Ovary (tissue), 9 donors: ENCODE data around the gene SASH3. TPM values are rescaled to one million over a fixed set of nuclear protein-coding genes. Genes with fewer than 3 reads are reported as not detected.

Experiments used
- DNase-seq, 5 donors: peaks; one replicate each; pipeline ENCODE4 v3.0.0-alpha.2; 2019 to 2020
- H3K27ac ChIP-seq, 2 donors: fragments of 200-600 bp; one replicate each; pipeline versions ENCODE4 v1.5.1 to v1.8.0; 2019 to 2022
- H3K27me3 ChIP-seq: fragments of 200-600 bp; one replicate; pipeline ENCODE4 v1.8.0; 2022
- H3K36me3 ChIP-seq: fragments of 200-600 bp; sonication (generic); one replicate; pipeline ENCODE4 v1.5.1; 2019
- H3K4me1 ChIP-seq: one replicate; pipeline ENCODE4 v1.8.1; 2013; ENCODE audit warnings: mild to moderate bottlenecking, moderate library complexity; ENCODE audit not compliant: insufficient read depth
- H3K4me3 ChIP-seq: fragments of 200-600 bp; sonication (generic); one replicate; pipeline ENCODE4 v1.5.1; 2017
- H3K9me3 ChIP-seq, 2 donors: fragments of 200-600 bp in 1 of 2; sonication (generic) in 1 of 2; one replicate each; pipeline versions ENCODE4 v1.5.1 to v1.8.1; 2013 to 2019; ENCODE audit warnings: mild to moderate bottlenecking in 1 of 2, moderate library complexity in 1 of 2
- CTCF ChIP-seq, 3 donors: fragments of 450-650 bp in 2 of 3; fragments of 200-600 bp in 1 of 3; IDR thresholded peaks; one replicate each; pipeline versions ENCODE4 v1.5.1 to v1.8.0; 2016 to 2022; ENCODE audit warnings: antibody characterized with exemption in 3 of 3, mild to moderate bottlenecking in 1 of 3
- EP300 ChIP-seq: sonication (generic); formaldehyde crosslinking; IDR thresholded peaks from one replicate; pipeline ENCODE4 v1.6.1; 2017; ENCODE audit warnings: antibody characterized with exemption
- POLR2A ChIP-seq: fragments of 450-650 bp; IDR thresholded peaks from one replicate; pipeline ENCODE4 v1.6.1; 2017; ENCODE audit warnings: antibody characterized with exemption, mild to moderate bottlenecking, moderate library complexity
- WGBS, 3 donors: extraction: QIAGEN DNeasy Blood & Tissue Kit in 1 of 3; methylation state at CpG; one replicate each; pipeline versions ENCODE4 v1.1.5 to v1.1.7; 2013 to 2017; 5-methylcytosine and 5-hydroxymethylcytosine counted together
- intact Hi-C, 4 donors: fragments of 100-400 bp; cut with DNase I; formaldehyde crosslinking; loops; one replicate each; pipeline versions ENCODE4 v1.11.0 to v1.15.1; 2022 to 2023
- polyA plus RNA-seq, 2 donors: library from polyadenylated mRNA; stranded (reverse); fragments of 200-250 nt in 1 of 2; fragments of 350-450 nt in 1 of 2; fragmentation: Illumina TruSeq in 1 of 2; extraction: RNeasy Lipid Tissue Mini Kit (QIAGEN cat#74804) in 1 of 2; gene quantifications; one replicate each; pipeline ENCODE4 v1.2.3, GENCODE V29; 2013 to 2014
- total RNA-seq, 7 donors: library from RNA; depleted of rRNA in 2 of 7; stranded (reverse); fragments of >200 nt in 2 of 7; fragmentation: NEBNext Ultra II Directional in 3 of 7; extraction: Animal tissue kit (Norgen Biotek cat#: 25700) in 3 of 7; gene quantifications; one replicate each; pipeline versions ENCODE4 v1.1.0 to v1.2.4, GENCODE V29; 2016 to 2023
- donor health status: DM: no; HTN: no; CAD: no; lungs with moderate emphysema.
- donor health status: DM: no; HTN: no; CAD: no.
- donor health status: Bipolar disorder and iron deficiency.
- donor health status: DM: yes; HTN: yes; CAD: no.
- donor health status: DM: no; HTN: no; CAD: no.
- donor health status: DM: yes; HTN: yes; CAD: no.

The SASH3 gene
- total and polyA plus RNA-seq, 9 donors, result 1.8 to 8.2 (median 3.3) TPM

- Histone ChIP-seq H3K4me1 (no peaks in the 10 kb centered on the region), H3K9me3 (no peaks in the 10 kb centered on the region), H3K36me3 (no peaks in the 10 kb centered on the region), H3K27me3 (no peaks in the 10 kb centered on the region), H3K27ac (no peak overlapping the region), H3K4me3 (no peak overlapping the region)
- WGBS, 3 donors, result 81 to 86% (median 84%) methylated on average over 7 of the region's 7 CpGs
- intact Hi-C loops, result no loop called here
- TF ChIP-seq EP300 (no peak), POLR2A (no peak), CTCF (IDR thresholded peaks at IDR 0.05) (no peak)
- DNase-seq, result no peak
Observed at GRCh38 chrX:129808829-129809796, 29.4 kb downstream of the SASH3 start.

- DNase-seq, result no peak
- H3K27ac ChIP-seq, result no peak overlapping the region
- H3K27me3 ChIP-seq, result no peaks in the 10 kb centered on the region
- TF ChIP-seq EP300, result no peak
- TF ChIP-seq POLR2A, result no peak
- no peak for TF ChIP-seq CTCF (IDR thresholded peaks at IDR 0.05)
- WGBS, 3 donors, result 65 to 81% (median 71%) methylated on average over 6 of the region's 6 CpGs
- H3K9me3 ChIP-seq, result no peaks in the 10 kb centered on the region
- H3K4me1 ChIP-seq, result no peaks in the 10 kb centered on the region
- no peaks in the 10 kb centered on the region for H3K36me3 ChIP-seq
- intact Hi-C loops, result no loop called here
- H3K4me3 ChIP-seq, result no peak overlapping the region
Observed at GRCh38 chrX:129813662-129814368, 34.1 kb downstream of the SASH3 start.

- WGBS, 3 donors, result 78 to 91% (median 86%) methylated on average over 2 of the region's 2 CpGs
- no peak for TF ChIP-seq POLR2A
- TF ChIP-seq EP300, result no peak
- no peak for TF ChIP-seq CTCF (IDR thresholded peaks at IDR 0.05)
- no peak for DNase-seq
- Histone ChIP-seq H3K36me3 (no peaks in the 10 kb centered on the region), H3K4me1 (no peaks in the 10 kb centered on the region), H3K27ac (no peak overlapping the region), H3K9me3 (no peaks in the 10 kb centered on the region), H3K4me3 (no peak overlapping the region), H3K27me3 (no peaks in the 10 kb centered on the region)
- intact Hi-C loops, result no loop called here
Observed at GRCh38 chrX:129818123-129818522, 38.4 kb downstream of the SASH3 start.

- no peaks in the 10 kb centered on the region for H3K4me1 ChIP-seq
- no peaks in the 10 kb centered on the region for H3K27me3 ChIP-seq
- TF ChIP-seq EP300, result no peak
- TF ChIP-seq POLR2A, result no peak
- TF ChIP-seq CTCF (IDR thresholded peaks at IDR 0.05), result no peak
- no peak overlapping the region for H3K4me3 ChIP-seq
- DNase-seq, result peak in 3 of 5 donors; percentile 12 to 49 (median 29)
- H3K27ac ChIP-seq, result no peak overlapping the region
- intact Hi-C loops, result no loop called here
- H3K9me3 ChIP-seq, result no peaks in the 10 kb centered on the region
- H3K36me3 ChIP-seq, result no peaks in the 10 kb centered on the region
- 55 to 60% (median 59%) methylated on average over 2 of the region's 2 CpGs for WGBS, 3 donors
Observed at GRCh38 chrX:129823115-129823514, 43.4 kb downstream of the SASH3 start.
